Measurements from ENCODE around the gene TST. TPM values are rescaled to one million over a fixed set of nuclear protein-coding genes. Genes with fewer than 3 reads are reported as not detected.

The TST gene
- total and polyA plus RNA-seq, 2 of the 8 experiments (the other 6 are each of a cell fraction or from before 2014, with no cell fraction given): 22.6 to 61.6 TPM

DNA sequence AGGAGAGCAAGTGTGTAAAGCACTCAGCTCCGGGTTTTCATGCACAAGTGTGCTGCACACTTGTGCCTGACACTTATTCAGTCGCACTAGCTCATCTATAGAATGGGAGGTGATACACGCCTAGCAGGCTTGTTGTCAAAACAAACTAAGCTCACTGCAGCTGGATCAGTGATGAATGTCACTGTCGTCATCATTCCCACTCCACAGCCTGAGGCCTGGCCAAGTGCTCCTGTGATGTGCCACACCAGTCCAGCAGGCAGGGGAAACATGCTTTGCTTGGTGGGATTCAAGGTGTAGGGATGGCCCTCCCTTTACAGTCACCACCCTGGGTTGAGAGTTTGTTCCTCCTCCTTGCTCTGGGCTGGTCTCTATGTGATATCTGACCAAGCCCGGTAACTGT lies 7.1 kb upstream of the TST start:
- no peaks in the 10 kb centered on the region for H3K23me2 ChIP-seq (ENCODE audit: low read depth, low read length)
- no peak overlapping the region for H3K4me2 ChIP-seq (ENCODE audit: insufficient read depth in 1 of 2, low read depth in 2 of 2, low read length in 2 of 2)
- H3K9me3 ChIP-seq (ENCODE audit: insufficient read depth in 2 of 2, low read depth in 1 of 2, low read length in 1 of 2): no peaks in the 10 kb centered on the region
- no peak overlapping the region for H3K27ac ChIP-seq (ENCODE audit: low read depth, low read length)
- no peak overlapping the region for H2BK12ac ChIP-seq (ENCODE audit: low read depth, low read length)
- peaks cover 0 to 8% of the 10 kb centered on the region in 2 experiments; a peak in 1 of 4 replicates for H3K79me2 ChIP-seq (ENCODE audit: control insufficient read depth in 1 of 2, insufficient read depth in 2 of 2, low read length in 2 of 2)
- H3K36me3 ChIP-seq (ENCODE audit: control insufficient read depth in 2 of 4, insufficient read depth in 4 of 4, low read length in 3 of 4): peaks cover 3 to 51% (median 21%) of the 10 kb centered on the region in 4 experiments
- H2BK5ac ChIP-seq (ENCODE audit: low read depth, low read length): no peak overlapping the region
- peaks cover 10% of the 10 kb centered on the region for H3K79me1 ChIP-seq (ENCODE audit: low read depth, low read length)
- H2BK20ac ChIP-seq (ENCODE audit: low read length): no peak overlapping the region
- H3K4ac ChIP-seq (replicated peaks; ENCODE audit: insufficient read length, low read depth, low read length): no peak overlapping the region
- peak overlapping the region; percentile 8 for H4K91ac ChIP-seq (replicated peaks; ENCODE audit: insufficient read length, low read length)
- no peak overlapping the region for H2AK5ac ChIP-seq (ENCODE audit: low read depth, low read length)
- H4K8ac ChIP-seq (ENCODE audit: extremely low read depth, insufficient read depth, low read length): no peak overlapping the region; the same call in 1 of the 2 replicates
- no peak for FAIRE-seq
- no peak overlapping the region for H3K4me3 ChIP-seq (ENCODE audit: extremely low read depth in 1 of 4, insufficient read depth in 2 of 4, low read depth in 3 of 4, low read length in 4 of 4)
- H3K14ac ChIP-seq (ENCODE audit: insufficient read length): no peak overlapping the region
- no peak overlapping the region for H2BK15ac ChIP-seq (ENCODE audit: low read length)
- peaks cover 10 to 28% of the 10 kb centered on the region in 2 experiments for H4K20me1 ChIP-seq (replicated peaks in 1 of 2; ENCODE audit: control insufficient read depth in 1 of 2, insufficient read depth in 2 of 2, low read length in 2 of 2)
- peaks cover 0 to 11% (median 4%) of the 10 kb centered on the region in 4 experiments; a peak in 4 of 7 replicates for H3K4me1 ChIP-seq (replicated peaks in 1 of 4; ENCODE audit: control insufficient read depth in 3 of 4, insufficient read depth in 4 of 4, low read length in 3 of 4)
- H4K5ac ChIP-seq (ENCODE audit: insufficient read length, low read depth, low read length): no peak overlapping the region
- H3K27me3 ChIP-seq (replicated peaks in 1 of 4; ENCODE audit: control insufficient read depth in 3 of 4, extremely low read depth in 1 of 4, insufficient read depth in 3 of 4, low read length in 3 of 4): no peaks in the 10 kb centered on the region
- WGBS, 2 experiments (ENCODE audit: extremely low coverage in 1 of 2, insufficient coverage in 1 of 2, insufficient read length in 1 of 2, insufficient replicate concordance in 2 of 2, low coverage in 1 of 2, low lambda C conversion rate in 2 of 2, missing lambda C conversion rate in 1 of 2): 94% methylated on average over 5 of the region's 5 CpGs; no CpG with 5 or more reads in 1 of the 2 experiments
- DNase-seq (ENCODE audit: low read depth in 1 of 2, low spot score in 2 of 2): no peak
- no peak overlapping the region for H3K56ac ChIP-seq (replicated peaks; ENCODE audit: insufficient read length, low read depth, low read length)
- POLR2A ChIA-PET (ENCODE audit: partially characterized antibody): interaction anchor here (0.6 to 2.4 kb wide), 7 partner anchors 9 to 250 kb away, joined by 3 to 8 read pairs (median 3); partner anchors contain the start of gene IFT27
- TF ChIP-seq TEAD4 (IDR thresholded peaks at IDR 0.05; ENCODE audit: low read depth, low read length): no peak
- no peak for TF ChIP-seq PHF8 (conservative IDR thresholded peaks at IDR 0.05; ENCODE audit: low read depth, low read length)
- TF ChIP-seq ZNF274 (IDR thresholded peaks at IDR 0.05; ENCODE audit: borderline replicate concordance, extremely low read depth, low read length): no peak
- no peak for TF ChIP-seq CBX5 (IDR thresholded peaks at IDR 0.05; ENCODE audit: low read depth, low read length)
- no peak for TF ChIP-seq SP4 (IDR thresholded peaks at IDR 0.05; ENCODE audit: low read length)
- TF ChIP-seq POLR2A (IDR thresholded peaks at IDR 0.05; ENCODE audit: control extremely low read depth in 1 of 2, low read depth in 2 of 2, low read length in 2 of 2): no peak
- TF ChIP-seq NANOG (IDR thresholded peaks at IDR 0.05; ENCODE audit: insufficient read depth, low read depth, low read length, poor library complexity, severe bottlenecking): no peak
- TF ChIP-seq HDAC6 (IDR thresholded peaks at IDR 0.05; ENCODE audit: low read depth, low read length): no peak
- no peak for TF ChIP-seq SIN3A (conservative IDR thresholded peaks at IDR 0.05 in 1 of 2, IDR thresholded peaks at IDR 0.05 in 1 of 2; ENCODE audit: low read depth in 1 of 2, low read length in 2 of 2)
- CTCF ChIA-PET (ENCODE audit: partially characterized antibody): interaction anchor here (0.8 to 1.9 kb wide), 5 partner anchors 11 to 456 kb away, joined by 3 to 6 read pairs (median 4); no protein-coding TSS in a partner anchor
- H3K18ac ChIP-seq (ENCODE audit: extremely low read depth, low read length): no peak overlapping the region
- no peak overlapping the region for H2AFZ ChIP-seq (ENCODE audit: low read length)
- no peak overlapping the region for H3K23ac ChIP-seq (ENCODE audit: insufficient read length)
- H2BK120ac ChIP-seq (replicated peaks; ENCODE audit: low read depth, low read length): no peak overlapping the region
- H3K9ac ChIP-seq (replicated peaks in 1 of 4; ENCODE audit: extremely low read depth in 1 of 4, low read depth in 3 of 4, low read length in 3 of 4): no peak overlapping the region

Measured in H1 (cell line).